Activated naive CD8-positive, alpha-beta T cell treated with anti-CD3 and anti-CD28 coated beads, Interleukin-2, amount 10 ng/mL, durations not matched to agents 7 days and 5 days (primary cell): ENCODE results near the gene BANF1. TPM values are rescaled to one million over a fixed set of nuclear protein-coding genes. Genes with fewer than 3 reads are reported as not detected.
A peak's percentile ranks its signal among the peaks of the same experiment; 100 is the strongest.

Experiments
- ATAC-seq: fragments of 150-1000 bp; cut with Tn5 transposase; one replicate; pipeline ENCODE4 v1.10.0; 2021; ENCODE audit warnings: low read depth, moderate library complexity
- POLR2A ChIA-PET: fragments of 350-600 bp; sonication (Branson Sonifier 250); formaldehyde crosslinking; loops from one replicate; lab custom pipeline; 2021; ENCODE audit warnings: antibody characterized with exemption; lab: Charles Lee
- DNase-seq: peaks from one replicate; pipeline ENCODE4 v3.0.0; 2021
- H3K27ac Mint-ChIP-seq: one replicate; pipeline ENCODE4 v1.8.0; 2022; ENCODE audit warnings: mild to moderate bottlenecking, mixed read lengths
- H3K27me3 Mint-ChIP-seq: one replicate; pipeline ENCODE4 v1.8.0; 2022; ENCODE audit warnings: mild to moderate bottlenecking, moderate library complexity, mixed read lengths
- H3K36me3 Mint-ChIP-seq: one replicate; pipeline ENCODE4 v1.8.0; 2021; ENCODE audit warnings: mild to moderate bottlenecking, mixed read lengths
- H3K4me1 Mint-ChIP-seq: one replicate; pipeline ENCODE4 v1.8.0; 2021; ENCODE audit warnings: mixed read lengths
- H3K4me3 Mint-ChIP-seq: one replicate; pipeline ENCODE4 v1.8.0; 2022; ENCODE audit warnings: mild to moderate bottlenecking, moderate library complexity, mixed read lengths
- H3K9me3 Mint-ChIP-seq: one replicate; pipeline ENCODE4 v1.8.0; 2021; ENCODE audit warnings: mixed read lengths
- total RNA-seq, 2 experiments: library from RNA; stranded (reverse); gene quantifications; one replicate each; pipeline ENCODE4 v1.2.3, GENCODE V29; 2021

Gene BANF1
- total RNA-seq, 2 experiments from 2014 or later = 183 to 187 TPM

GRCh38 chr11:65968600-65969482 is 33.5 kb upstream of the BANF1 start:
- peaks cover 4% of the 10 kb centered on the region for H3K4me1 Mint-ChIP-seq
- H3K4me3 Mint-ChIP-seq = no peak overlapping the region
- DNase-seq (no peak), ATAC-seq (no peak)
- H3K27ac Mint-ChIP-seq = peak overlapping the region; percentile 17
- H3K9me3 Mint-ChIP-seq = no peaks in the 10 kb centered on the region
- peaks cover 37% of the 10 kb centered on the region for H3K36me3 Mint-ChIP-seq
- H3K27me3 Mint-ChIP-seq = no peaks in the 10 kb centered on the region
- POLR2A ChIA-PET = no interaction called here

- Mint-ChIP-seq H3K4me1 (peaks cover 2% of the 10 kb centered on the region), H3K36me3 (peaks cover 31% of the 10 kb centered on the region), H3K27ac (no peak overlapping the region), H3K27me3 (no peaks in the 10 kb centered on the region), H3K4me3 (no peak overlapping the region), H3K9me3 (no peaks in the 10 kb centered on the region)
- POLR2A ChIA-PET = interaction anchor here (0.7 kb wide), 1 partner anchor 706 kb away, joined by 4 read pairs; no protein-coding TSS in a partner anchor
- no peak for DNase-seq
- ATAC-seq = no peak
These were observed 30.2 kb upstream of the BANF1 start for GRCh38 chr11:65972116-65972515.

GRCh38 chr11:65973439-65974110 is 28.7 kb upstream of the BANF1 start:
- H3K4me3 Mint-ChIP-seq = no peak overlapping the region

GRCh38 chr11:65975771-65976170 is 26.5 kb upstream of the BANF1 start:
- no peak for DNase-seq
- H3K9me3 Mint-ChIP-seq = no peaks in the 10 kb centered on the region
- no peak for ATAC-seq
- H3K4me1 Mint-ChIP-seq = no peaks in the 10 kb centered on the region
- POLR2A ChIA-PET = interaction anchor here (0.6 kb wide), 1 partner anchor 35 kb away, joined by 3 read pairs; no protein-coding TSS in a partner anchor
- H3K4me3 Mint-ChIP-seq = no peak overlapping the region
- no peaks in the 10 kb centered on the region for H3K27me3 Mint-ChIP-seq
- peak overlapping the region; percentile 21 for H3K27ac Mint-ChIP-seq
- peaks cover 19% of the 10 kb centered on the region for H3K36me3 Mint-ChIP-seq

More at GRCh38 chr11:65973439-65974110, 28.7 kb upstream of the BANF1 start:
- H3K27me3 Mint-ChIP-seq = no peaks in the 10 kb centered on the region
- H3K4me1 Mint-ChIP-seq = peaks cover 2% of the 10 kb centered on the region
- H3K36me3 Mint-ChIP-seq = peaks cover 25% of the 10 kb centered on the region
- H3K9me3 Mint-ChIP-seq = no peaks in the 10 kb centered on the region
- DNase-seq (no peak), ATAC-seq (no peak)
- no peak overlapping the region for H3K27ac Mint-ChIP-seq
- POLR2A ChIA-PET = interaction anchor here (1.0 kb wide), 1 partner anchor 80 kb away, joined by 3 read pairs; no protein-coding TSS in a partner anchor

- POLR2A ChIA-PET = no interaction called here
- no peaks in the 10 kb centered on the region for H3K4me1 Mint-ChIP-seq
- no peaks in the 10 kb centered on the region for H3K9me3 Mint-ChIP-seq
- DNase-seq (no peak), ATAC-seq (no peak)
- peaks cover 19% of the 10 kb centered on the region for H3K36me3 Mint-ChIP-seq
- no peaks in the 10 kb centered on the region for H3K27me3 Mint-ChIP-seq
- no peak overlapping the region for H3K27ac Mint-ChIP-seq
- no peak overlapping the region for H3K4me3 Mint-ChIP-seq
These were observed 25.8 kb upstream of the BANF1 start for GRCh38 chr11:65976216-65977176.

- no peak for DNase-seq
- H3K27ac Mint-ChIP-seq = no peak overlapping the region
- no peak overlapping the region for H3K4me3 Mint-ChIP-seq
- no peak for ATAC-seq
- no peaks in the 10 kb centered on the region for H3K9me3 Mint-ChIP-seq
- H3K36me3 Mint-ChIP-seq = peaks cover 17% of the 10 kb centered on the region
- H3K4me1 Mint-ChIP-seq = no peaks in the 10 kb centered on the region
- no peaks in the 10 kb centered on the region for H3K27me3 Mint-ChIP-seq
- POLR2A ChIA-PET = no interaction called here
These were observed 24.5 kb upstream of the BANF1 start for GRCh38 chr11:65977621-65978390.

- Mint-ChIP-seq H3K27me3 (no peaks in the 10 kb centered on the region), H3K4me1 (no peaks in the 10 kb centered on the region), H3K4me3 (no peak overlapping the region), H3K36me3 (peaks cover 9% of the 10 kb centered on the region), H3K27ac (no peak overlapping the region), H3K9me3 (no peaks in the 10 kb centered on the region)
- ATAC-seq (no peak), DNase-seq (no peak)
- POLR2A ChIA-PET = no interaction called here
These were observed 23.7 kb upstream of the BANF1 start for GRCh38 chr11:65978391-65979238.

- POLR2A ChIA-PET = interaction anchor here (0.6 kb wide), 1 partner anchor 120 kb away, joined by 3 read pairs; no protein-coding TSS in a partner anchor
- H3K4me3 Mint-ChIP-seq = no peak overlapping the region
These were observed 23.0 kb upstream of the BANF1 start for GRCh38 chr11:65979261-65979759.

GRCh38 chr11:65981101-65981740 is 21.1 kb upstream of the BANF1 start:
- Mint-ChIP-seq H3K36me3 (peaks cover 6% of the 10 kb centered on the region), H3K27me3 (no peaks in the 10 kb centered on the region), H3K4me1 (no peaks in the 10 kb centered on the region), H3K4me3 (no peak overlapping the region), H3K27ac (no peak overlapping the region), H3K9me3 (no peaks in the 10 kb centered on the region)
- ATAC-seq (no peak), DNase-seq (no peak)
- POLR2A ChIA-PET = no interaction called here

More at GRCh38 chr11:65979261-65979759, 23.0 kb upstream of the BANF1 start:
- Mint-ChIP-seq H3K9me3 (no peaks in the 10 kb centered on the region), H3K27me3 (no peaks in the 10 kb centered on the region), H3K36me3 (peaks cover 6% of the 10 kb centered on the region), H3K27ac (no peak overlapping the region), H3K4me1 (no peaks in the 10 kb centered on the region)
- no peak for DNase-seq
- no peak for ATAC-seq

- Mint-ChIP-seq H3K36me3 (peaks cover 4% of the 10 kb centered on the region), H3K9me3 (no peaks in the 10 kb centered on the region), H3K4me3 (no peak overlapping the region), H3K27ac (no peak overlapping the region), H3K4me1 (no peaks in the 10 kb centered on the region), H3K27me3 (no peaks in the 10 kb centered on the region)
- ATAC-seq (no peak), DNase-seq (no peak)
- POLR2A ChIA-PET = interaction anchor here (1.8 kb wide), 1 partner anchor 92 kb away, joined by 7 read pairs; the partner anchor contains the start of gene CCDC85B
These were observed 20.1 kb upstream of the BANF1 start for GRCh38 chr11:65981972-65982823.
